Measurements from ENCODE around the gene TRIM34.
"Not testable (repeated sequence)": the region's sequence is repeated elsewhere in the genome, so short reads cannot be mapped to it uniquely, and the experiment has no call there.

Gene TRIM34

DNA sequence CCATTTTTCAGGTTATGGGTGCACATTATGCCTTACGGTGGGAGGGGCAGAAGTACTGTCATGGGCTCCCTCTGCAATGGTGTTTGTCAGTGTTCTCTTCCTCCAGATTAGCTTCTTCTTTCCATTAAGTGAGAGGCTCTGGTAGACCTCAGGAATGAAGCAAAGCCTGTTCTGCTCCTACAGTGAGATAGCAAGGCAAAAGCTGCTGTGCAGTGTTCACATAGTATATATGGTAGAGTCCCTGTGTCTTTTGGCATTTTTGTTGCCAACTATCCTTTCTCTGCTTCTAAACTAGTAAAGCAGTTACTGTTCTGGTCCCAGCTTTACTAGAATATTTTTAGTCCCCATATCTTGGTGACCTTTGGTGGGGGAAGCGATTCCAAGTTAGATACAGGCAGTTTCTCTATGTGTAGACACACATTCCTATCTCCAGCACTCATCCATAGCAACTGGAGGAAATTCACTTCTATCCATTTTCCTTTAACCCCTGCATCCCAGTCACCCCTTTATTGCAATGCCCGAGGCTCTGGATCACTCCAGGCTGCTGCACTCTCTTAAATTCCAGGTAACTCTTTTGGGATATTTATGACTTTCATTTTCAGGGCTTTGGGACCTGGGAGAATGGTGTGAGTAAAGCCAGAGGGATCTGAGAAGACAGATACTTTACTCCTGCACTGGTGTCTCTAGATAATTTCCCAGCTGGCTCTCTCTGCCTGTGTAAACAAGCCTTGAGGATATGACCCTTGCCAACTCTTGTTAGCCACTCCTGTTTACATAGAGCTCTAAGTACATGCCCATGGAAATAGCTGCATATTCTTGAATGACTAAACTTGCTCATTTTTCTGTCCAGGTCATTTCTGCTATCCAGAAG, 3.9 kb upstream of the TRIM34 start:
- no peak for DNase-seq (ENCODE audit: extremely low read depth in 1 of 2, low read depth in 1 of 2)

DNA sequence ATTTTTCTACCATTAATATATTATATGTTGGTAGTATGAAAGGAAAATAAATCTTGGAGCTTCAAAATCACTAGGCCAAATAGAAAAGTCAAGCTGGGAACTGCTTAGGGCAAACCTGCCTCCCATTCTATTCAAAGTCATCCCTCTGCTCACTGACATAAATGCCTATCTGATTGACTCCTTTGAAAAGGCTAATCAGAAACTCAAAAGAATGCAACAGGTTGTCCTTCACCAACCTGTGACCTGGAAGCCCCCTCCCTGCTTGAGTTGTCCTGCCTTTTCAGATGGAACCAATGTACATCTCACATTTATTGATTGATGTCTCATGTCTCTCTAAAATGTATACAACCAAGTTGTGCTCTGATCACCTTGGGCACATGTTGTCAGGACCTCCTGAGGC, 3.2 kb upstream of the TRIM34 start:
- DNase-seq (ENCODE audit: extremely low read depth in 1 of 2, low read depth in 1 of 2): no peak

DNA sequence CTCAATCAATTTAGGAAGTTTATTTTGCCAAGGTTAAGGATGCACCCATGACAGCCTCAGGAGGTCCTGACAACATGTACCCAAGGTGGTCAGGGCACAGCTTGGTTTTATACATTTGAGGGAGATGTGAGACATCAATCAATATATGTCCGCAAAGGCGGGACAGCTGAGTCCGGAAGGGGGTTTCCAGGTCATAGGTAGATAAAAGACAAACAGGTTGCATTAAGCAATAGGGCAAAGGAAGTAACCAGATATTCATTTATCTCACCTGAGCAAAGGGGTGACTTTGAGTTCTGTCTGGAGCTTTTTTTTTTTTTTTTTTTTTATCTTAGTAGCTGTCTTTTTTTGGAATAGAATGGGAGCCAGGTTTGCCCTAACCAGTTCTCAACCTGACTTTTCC, 2.0 kb upstream of the TRIM34 start:
- no peak for DNase-seq (ENCODE audit: extremely low read depth in 1 of 2, low read depth in 1 of 2)

GRCh38 chr11:5625281-5625680, 480 bp downstream of the TRIM34 start:
- no peak for DNase-seq (ENCODE audit: extremely low read depth in 1 of 2, low read depth in 1 of 2)

- DNase-seq (ENCODE audit: extremely low read depth in 1 of 2, low read depth in 1 of 2): no peak
These were observed 1.4 kb downstream of the TRIM34 start for GRCh38 chr11:5626196-5626595.

- no peak for DNase-seq (ENCODE audit: extremely low read depth in 1 of 2, low read depth in 1 of 2)
These were observed 6.6 kb downstream of the TRIM34 start for GRCh38 chr11:5631417-5631816.

- no peak for DNase-seq (ENCODE audit: extremely low read depth in 1 of 2, low read depth in 1 of 2)
These were observed 7.3 kb downstream of the TRIM34 start for GRCh38 chr11:5631969-5632635.

DNA sequence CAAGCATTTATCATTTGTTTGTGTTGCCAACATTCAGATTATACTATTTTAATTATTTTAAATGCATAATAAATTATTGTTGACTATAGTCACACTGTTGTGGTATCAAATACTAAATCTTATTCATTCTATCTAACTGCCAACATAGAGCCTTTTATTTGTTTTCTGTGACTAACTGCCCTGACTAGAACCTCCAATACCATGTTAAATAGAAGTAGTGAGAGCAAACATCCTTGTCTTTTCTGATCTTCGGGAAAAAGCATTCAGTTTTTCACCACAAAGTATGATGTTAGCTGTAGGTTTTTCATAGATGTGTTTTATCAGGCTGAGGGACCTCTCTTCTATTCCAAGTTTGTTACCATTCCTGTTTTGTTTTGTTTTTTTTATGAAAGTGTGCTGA, 15.2 kb downstream of the TRIM34 start:
- no peak for DNase-seq (ENCODE audit: extremely low read depth in 1 of 2, low read depth in 1 of 2)

DNA sequence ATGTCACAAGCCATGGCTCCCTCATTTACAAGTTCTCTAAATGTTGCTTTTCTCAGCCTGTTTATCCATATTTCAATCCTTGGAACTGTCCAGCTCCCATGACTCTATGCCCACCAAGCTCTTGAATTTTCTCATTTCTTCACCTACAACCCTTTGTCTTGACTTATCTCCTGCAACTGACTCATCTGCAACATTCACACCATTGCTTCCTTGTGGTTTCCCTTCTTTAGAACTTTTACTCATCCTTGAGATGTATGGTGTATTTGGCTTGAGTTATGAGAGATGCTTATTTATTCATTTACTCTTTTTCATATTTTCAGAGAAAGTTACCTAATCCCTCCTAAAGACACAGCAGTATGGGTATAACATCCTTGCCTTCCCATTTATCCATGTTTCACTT, 18.8 kb downstream of the TRIM34 start:
- no peak for DNase-seq (ENCODE audit: extremely low read depth in 1 of 2, low read depth in 1 of 2)

DNA sequence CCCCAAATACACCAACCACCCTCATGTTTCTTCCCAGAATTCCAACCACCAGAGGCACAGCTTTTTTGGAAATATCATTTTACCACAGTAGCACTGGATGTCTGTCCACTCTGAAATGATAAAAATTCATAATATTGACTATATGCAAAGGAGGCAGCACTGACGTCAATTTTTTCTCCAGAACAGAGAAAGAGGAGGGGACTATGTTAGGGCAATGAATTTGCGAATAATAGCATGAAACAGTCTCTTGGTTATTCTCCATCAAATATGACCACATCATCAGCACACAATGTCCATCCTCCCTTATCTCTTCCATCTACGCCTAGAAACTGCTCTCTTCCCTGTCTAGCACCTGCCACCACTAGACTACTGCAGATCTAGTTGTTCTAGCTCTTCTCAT, 21.3 kb downstream of the TRIM34 start:
- no peak for DNase-seq (ENCODE audit: extremely low read depth in 1 of 2, low read depth in 1 of 2)

DNA sequence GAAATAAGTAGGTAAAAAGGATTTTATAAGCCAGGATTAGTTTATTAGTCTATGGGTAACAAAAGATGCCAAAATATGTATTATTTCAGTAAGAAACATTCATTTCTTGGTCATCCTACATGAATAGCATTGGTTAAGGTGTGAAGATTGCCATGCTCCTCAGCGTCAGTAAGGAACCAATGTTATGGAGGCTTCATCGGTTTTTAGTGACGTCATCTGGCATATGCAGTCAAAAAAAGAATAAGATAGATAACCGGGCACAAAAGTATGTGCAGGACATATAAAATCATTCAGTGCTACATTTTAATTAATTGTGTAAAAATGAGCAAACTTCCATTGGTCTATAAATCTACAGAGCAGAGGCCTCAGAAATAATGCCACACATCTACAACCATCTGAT, 30.7 kb downstream of the TRIM34 start:
- DNase-seq (ENCODE audit: extremely low read depth in 1 of 2, low read depth in 1 of 2): no peak

GRCh38 chr11:5656956-5657355, 32.2 kb downstream of the TRIM34 start:
- DNase-seq (ENCODE audit: extremely low read depth in 1 of 2, low read depth in 1 of 2): not testable (repeated sequence)

DNA sequence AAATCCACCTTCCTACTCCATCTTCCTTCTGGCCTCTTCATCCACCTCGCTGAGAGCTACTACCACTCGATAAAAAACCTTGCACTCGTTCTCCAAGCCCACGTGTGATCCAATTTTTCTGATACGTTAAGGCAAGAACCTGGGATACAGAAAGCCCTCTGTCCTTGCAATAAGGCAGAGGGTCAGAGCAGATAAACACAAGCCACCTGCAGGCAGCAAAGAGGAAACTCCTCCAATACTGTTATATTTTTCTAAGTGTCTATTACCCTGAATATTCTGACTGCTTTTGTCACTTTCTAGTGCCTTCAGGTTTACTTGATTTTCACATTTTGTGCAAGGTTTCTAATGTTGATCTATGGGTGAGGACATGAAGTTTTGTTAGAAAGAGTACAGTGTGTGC, 33.5 kb downstream of the TRIM34 start:
- no peak for DNase-seq (ENCODE audit: extremely low read depth in 1 of 2, low read depth in 1 of 2)

DNA sequence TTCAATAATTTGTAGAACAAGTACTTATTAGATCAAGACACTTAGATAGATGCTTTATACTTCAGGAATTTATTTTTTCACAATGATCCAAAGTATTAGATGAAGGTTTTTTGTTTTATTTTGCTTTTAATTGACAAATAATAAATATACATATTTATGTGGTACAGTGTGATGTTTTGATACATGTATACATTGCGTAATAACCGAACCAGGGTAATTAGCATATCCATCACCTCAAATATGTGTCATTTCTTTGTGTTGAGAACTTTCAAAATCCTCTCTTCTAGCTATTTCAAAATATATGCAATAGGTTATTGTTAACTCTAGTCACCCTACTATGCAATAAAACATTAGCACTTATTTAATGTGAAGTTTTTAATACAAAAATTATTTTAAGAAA, 38.7 kb downstream of the TRIM34 start:
- no peak for DNase-seq (ENCODE audit: extremely low read depth in 1 of 2, low read depth in 1 of 2)

GRCh38 chr11:5665051-5665570, 40.3 kb downstream of the TRIM34 start:
- no peak for DNase-seq (ENCODE audit: extremely low read depth in 1 of 2, low read depth in 1 of 2)

- DNase-seq (ENCODE audit: extremely low read depth in 1 of 2, low read depth in 1 of 2): no peak
These were observed 41.1 kb downstream of the TRIM34 start for GRCh38 chr11:5665746-5666401.

DNA sequence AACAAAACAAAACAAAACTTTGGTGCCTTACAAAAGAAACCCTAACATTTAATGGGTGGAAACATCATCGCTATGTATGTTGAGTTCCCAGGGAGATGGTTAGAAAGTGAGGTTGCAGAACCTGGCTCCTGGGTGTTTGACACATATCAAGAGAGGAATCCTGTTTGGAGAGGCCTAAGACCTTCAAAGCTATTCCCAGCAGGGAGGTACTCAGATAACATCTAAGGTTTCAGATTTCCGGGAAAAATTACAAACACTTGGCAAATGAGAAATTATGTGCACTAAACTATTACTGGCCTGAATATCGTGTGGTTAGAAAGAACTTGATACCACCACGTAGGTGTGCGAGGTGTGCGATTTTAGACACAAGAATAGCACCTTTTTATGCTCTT, 41.6 kb downstream of the TRIM34 start:
- no peak for DNase-seq (ENCODE audit: extremely low read depth in 1 of 2, low read depth in 1 of 2)

DNA sequence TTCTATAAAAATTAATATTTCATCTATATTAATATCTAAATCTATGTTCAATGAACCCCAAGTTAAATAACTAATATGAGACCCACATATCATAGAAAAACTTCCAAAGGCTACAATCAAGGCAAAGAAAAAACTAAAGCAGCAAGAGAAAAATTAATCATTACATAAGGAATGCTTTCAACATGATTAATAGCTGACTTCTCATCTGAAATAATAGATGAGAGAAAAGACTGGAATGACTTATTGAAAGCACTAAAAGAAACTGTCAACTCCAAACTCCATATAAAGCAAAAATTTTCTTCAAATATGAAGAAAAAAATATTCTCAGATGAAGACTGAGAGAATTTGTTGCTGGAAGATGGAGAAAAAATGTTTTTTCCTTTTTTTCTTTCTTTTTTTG, 47.0 kb downstream of the TRIM34 start:
- DNase-seq (ENCODE audit: extremely low read depth in 1 of 2, low read depth in 1 of 2): no peak

- no peak for DNase-seq (ENCODE audit: extremely low read depth in 1 of 2, low read depth in 1 of 2)
These were observed 49.6 kb downstream of the TRIM34 start for GRCh38 chr11:5674391-5674790.

- no peak for DNase-seq (ENCODE audit: extremely low read depth in 1 of 2, low read depth in 1 of 2)
These were observed 55.0 kb downstream of the TRIM34 start for GRCh38 chr11:5679811-5680210.

GRCh38 chr11:5682890-5683441, 58.2 kb downstream of the TRIM34 start:
- not testable (repeated sequence) for DNase-seq (ENCODE audit: extremely low read depth in 1 of 2, low read depth in 1 of 2)

Data from stimulated activated CD8-positive, alpha-beta memory T cell treated with anti-CD3 and anti-CD28 coated beads, Interleukin-7, amount 100 ng/mL, for 48 hours (primary cell).